D721Med (cell line): ENCODE data around the gene USP35.

ENCODE experiments used
- DNase-seq: peaks from one replicate; pipeline ENCODE4 v3.0.0; 2011; ENCODE audit warnings: low spot score; ENCODE audit not compliant: insufficient read length
- FAIRE-seq: peaks from 2 replicates; lab custom pipeline; 2011; peaks lifted over from hg19 to GRCh38; lab: Jason Lieb, UNC
- CTCF ChIP-seq: IDR thresholded peaks from 2 replicates; pipeline ENCODE4 v1.5.1; 2012; ENCODE audit warnings: mild to moderate bottlenecking, control low read depth; ENCODE audit not compliant: insufficient read depth; ENCODE audit errors: missing control alignments

Gene USP35

GRCh38 chr11:78253797-78254196 is 65.1 kb downstream of the USP35 start:
- DNase-seq (no peak), FAIRE-seq (no peak)
- no peak for TF ChIP-seq CTCF

- FAIRE-seq (no peak), DNase-seq (no peak)
- no peak for TF ChIP-seq CTCF
These were observed 65.5 kb downstream of the USP35 start for GRCh38 chr11:78254268-78254667.

GRCh38 chr11:78255919-78256318 is 67.2 kb downstream of the USP35 start:
- no peak for FAIRE-seq
- no peak for TF ChIP-seq CTCF
- DNase-seq: no peak

GRCh38 chr11:78256962-78257361 is 68.2 kb downstream of the USP35 start:
- no peak for TF ChIP-seq CTCF
- DNase-seq (no peak), FAIRE-seq (no peak)

GRCh38 chr11:78257654-78258053 is 68.9 kb downstream of the USP35 start:
- FAIRE-seq: no peak
- TF ChIP-seq CTCF: no peak
- DNase-seq: no peak

- no peak for FAIRE-seq
- DNase-seq: no peak
- TF ChIP-seq CTCF: no peak
These were observed 71.2 kb downstream of the USP35 start for GRCh38 chr11:78259777-78260487.

GRCh38 chr11:78261367-78261766 is 72.6 kb downstream of the USP35 start:
- no peak for FAIRE-seq
- no peak for DNase-seq

More at GRCh38 chr11:78261367-78261766, 72.6 kb downstream of the USP35 start:
- TF ChIP-seq CTCF: no peak
